Measurements from ENCODE around the gene PADI1. TPM values are rescaled to one million over a fixed set of nuclear protein-coding genes. Genes with fewer than 3 reads are reported as not detected.

The PADI1 gene
- total RNA-seq, 2 experiments from 2014 or later: not detected

DNA sequence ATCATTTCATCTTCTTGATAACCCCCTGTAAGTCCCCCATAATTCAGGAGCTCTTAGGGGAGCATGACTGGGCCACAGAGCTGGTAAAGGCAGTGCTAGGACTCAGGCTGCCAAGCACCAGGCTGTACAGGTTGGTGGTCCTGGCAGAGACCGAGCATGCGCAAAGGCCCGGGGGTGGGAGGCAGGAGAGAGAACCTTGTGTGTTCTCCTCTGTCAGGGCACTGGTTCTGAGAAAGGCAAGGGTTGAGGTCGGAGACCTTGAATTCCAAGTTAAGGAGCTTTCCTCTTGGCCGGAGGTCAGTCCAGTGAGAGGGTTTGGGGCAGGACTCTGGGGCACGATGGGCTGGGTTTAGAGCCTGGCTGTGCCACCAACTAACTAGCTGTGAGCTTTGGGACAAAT, 67.1 kb downstream of the PADI1 start:
- Histone ChIP-seq H3K27ac (ENCODE audit: low read depth, low read length, poor library complexity, severe bottlenecking) (no peak overlapping the region), H3K4me2 (ENCODE audit: low read length) (no peak overlapping the region), H3K9me3 (ENCODE audit: low read length) (no peaks in the 10 kb centered on the region), H3K9me2 (ENCODE audit: insufficient read depth, low read length) (no peaks in the 10 kb centered on the region), H4K20me1 (ENCODE audit: insufficient read depth, low read length) (no peaks in the 10 kb centered on the region), H3K36me3 (ENCODE audit: insufficient read depth, low read length) (no peaks in the 10 kb centered on the region), H3K79me2 (ENCODE audit: insufficient read depth, low read depth, low read length) (no peaks in the 10 kb centered on the region), H3K4me3 (ENCODE audit: low read depth, low read length, poor library complexity, severe bottlenecking) (no peak overlapping the region), H2AFZ (ENCODE audit: low read length) (no peak overlapping the region), H3K4me1 (ENCODE audit: insufficient read depth, low read length, poor library complexity, severe bottlenecking) (no peaks in the 10 kb centered on the region)
- intact Hi-C loops (cut with micrococcal nuclease; ENCODE audit: unreplicated experiment): no loop called here
- BruUV-seq (replicated peaks): no TSS peak
- no peak for TF ChIP-seq EZH2phosphoT487 (IDR thresholded peaks at IDR 0.05; ENCODE audit: borderline replicate concordance, low read depth, low read length)
- TF ChIP-seq, protein P1, sequence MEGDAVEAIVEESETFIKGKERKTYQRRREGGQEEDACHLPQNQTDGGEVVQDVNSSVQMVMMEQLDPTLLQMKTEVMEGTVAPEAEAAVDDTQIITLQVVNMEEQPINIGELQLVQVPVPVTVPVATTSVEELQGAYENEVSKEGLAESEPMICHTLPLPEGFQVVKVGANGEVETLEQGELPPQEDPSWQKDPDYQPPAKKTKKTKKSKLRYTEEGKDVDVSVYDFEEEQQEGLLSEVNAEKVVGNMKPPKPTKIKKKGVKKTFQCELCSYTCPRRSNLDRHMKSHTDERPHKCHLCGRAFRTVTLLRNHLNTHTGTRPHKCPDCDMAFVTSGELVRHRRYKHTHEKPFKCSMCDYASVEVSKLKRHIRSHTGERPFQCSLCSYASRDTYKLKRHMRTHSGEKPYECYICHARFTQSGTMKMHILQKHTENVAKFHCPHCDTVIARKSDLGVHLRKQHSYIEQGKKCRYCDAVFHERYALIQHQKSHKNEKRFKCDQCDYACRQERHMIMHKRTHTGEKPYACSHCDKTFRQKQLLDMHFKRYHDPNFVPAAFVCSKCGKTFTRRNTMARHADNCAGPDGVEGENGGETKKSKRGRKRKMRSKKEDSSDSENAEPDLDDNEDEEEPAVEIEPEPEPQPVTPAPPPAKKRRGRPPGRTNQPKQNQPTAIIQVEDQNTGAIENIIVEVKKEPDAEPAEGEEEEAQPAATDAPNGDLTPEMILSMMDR (conservative IDR thresholded peaks at IDR 0.05; ENCODE audit: low read length): no peak
- DNase-seq (ENCODE audit: low spot score): no peak
- ChIA-PET POLR2A (no interaction called here), CTCF (ENCODE audit: unreplicated experiment) (no interaction called here)

DNA sequence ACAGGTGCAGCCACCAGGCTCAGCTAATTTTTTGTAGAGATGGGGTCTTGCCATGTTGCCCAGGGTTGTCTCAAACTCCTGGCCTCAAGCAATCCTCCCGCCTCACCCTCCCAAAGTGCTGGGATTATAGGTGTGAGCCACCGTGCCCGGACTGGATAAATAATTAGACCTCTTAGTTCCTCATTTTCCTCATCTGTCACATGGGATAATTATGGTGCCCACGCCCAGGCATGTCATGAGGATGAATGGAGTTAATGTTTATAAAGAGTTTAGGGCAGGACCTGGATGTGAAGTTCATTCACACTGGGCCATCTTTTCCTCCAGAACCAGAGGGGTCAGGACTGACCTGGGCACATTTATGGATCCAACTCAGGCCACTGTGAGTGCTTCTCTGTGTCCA, 67.7 kb downstream of the PADI1 start:
- POLR2A ChIA-PET: no interaction called here
- intact Hi-C loops (cut with micrococcal nuclease; ENCODE audit: unreplicated experiment): no loop called here

DNA sequence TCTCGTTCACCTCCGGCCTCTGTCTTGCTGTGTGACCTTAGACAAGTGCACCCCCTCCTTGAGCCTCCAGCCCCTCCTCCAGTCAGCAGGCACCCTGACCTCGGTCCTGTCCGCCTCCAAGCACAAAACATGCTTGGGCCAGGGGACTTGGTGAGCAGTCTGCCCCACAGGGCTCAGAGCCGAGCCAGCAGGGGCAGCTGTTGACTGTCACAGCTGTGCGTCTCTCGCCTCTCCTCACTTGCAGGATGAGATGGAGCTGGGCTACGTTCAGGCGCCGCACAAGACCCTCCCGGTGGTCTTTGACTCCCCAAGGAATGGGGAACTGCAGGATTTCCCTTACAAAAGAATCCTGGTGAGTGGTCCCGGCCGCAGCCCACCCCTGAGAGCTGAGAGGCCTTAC, 68.2 kb downstream of the PADI1 start:
- H3K4me2 ChIP-seq (ENCODE audit: low read length): no peak overlapping the region
- intact Hi-C loops (cut with micrococcal nuclease; ENCODE audit: unreplicated experiment): no loop called here
- no peak for DNase-seq (ENCODE audit: low spot score)
- H3K4me1 ChIP-seq (ENCODE audit: insufficient read depth, low read length, poor library complexity, severe bottlenecking): no peaks in the 10 kb centered on the region
- no peaks in the 10 kb centered on the region for H3K9me3 ChIP-seq (ENCODE audit: low read length)
- ChIA-PET CTCF (ENCODE audit: unreplicated experiment) (no interaction called here), POLR2A (no interaction called here)
- no peak overlapping the region for H2AFZ ChIP-seq (ENCODE audit: low read length)
- TF ChIP-seq, protein P1 (conservative IDR thresholded peaks at IDR 0.05; ENCODE audit: low read length): no peak
- TF ChIP-seq EZH2phosphoT487 (IDR thresholded peaks at IDR 0.05; ENCODE audit: borderline replicate concordance, low read depth, low read length): no peak
- no peaks in the 10 kb centered on the region for H3K9me2 ChIP-seq (ENCODE audit: insufficient read depth, low read length)
- no TSS peak for BruUV-seq (replicated peaks)
- no peak overlapping the region for H3K27ac ChIP-seq (ENCODE audit: low read depth, low read length, poor library complexity, severe bottlenecking)
- H3K36me3 ChIP-seq (ENCODE audit: insufficient read depth, low read length): no peaks in the 10 kb centered on the region
- no peaks in the 10 kb centered on the region for H3K79me2 ChIP-seq (ENCODE audit: insufficient read depth, low read depth, low read length)
- no peak overlapping the region for H3K4me3 ChIP-seq (ENCODE audit: low read depth, low read length, poor library complexity, severe bottlenecking)
- no peaks in the 10 kb centered on the region for H4K20me1 ChIP-seq (ENCODE audit: insufficient read depth, low read length)

More for the DNA sequence above, 67.7 kb downstream of the PADI1 start:
- Histone ChIP-seq H3K4me3 (ENCODE audit: low read depth, low read length, poor library complexity, severe bottlenecking) (no peak overlapping the region), H3K27ac (ENCODE audit: low read depth, low read length, poor library complexity, severe bottlenecking) (no peak overlapping the region), H4K20me1 (ENCODE audit: insufficient read depth, low read length) (no peaks in the 10 kb centered on the region), H3K36me3 (ENCODE audit: insufficient read depth, low read length) (no peaks in the 10 kb centered on the region), H3K9me3 (ENCODE audit: low read length) (no peaks in the 10 kb centered on the region), H3K79me2 (ENCODE audit: insufficient read depth, low read depth, low read length) (no peaks in the 10 kb centered on the region), H3K9me2 (ENCODE audit: insufficient read depth, low read length) (no peaks in the 10 kb centered on the region), H3K4me1 (ENCODE audit: insufficient read depth, low read length, poor library complexity, severe bottlenecking) (no peaks in the 10 kb centered on the region), H3K4me2 (ENCODE audit: low read length) (no peak overlapping the region), H2AFZ (ENCODE audit: low read length) (no peak overlapping the region)
- no peak for DNase-seq (ENCODE audit: low spot score)
- TF ChIP-seq EZH2phosphoT487 (IDR thresholded peaks at IDR 0.05; ENCODE audit: borderline replicate concordance, low read depth, low read length): no peak
- TF ChIP-seq, protein P1 (conservative IDR thresholded peaks at IDR 0.05; ENCODE audit: low read length): no peak
- CTCF ChIA-PET (ENCODE audit: unreplicated experiment): no interaction called here
- no TSS peak for BruUV-seq (replicated peaks)
